LNCAP (cell line): ENCODE measurements around the gene ABHD6.

Source experiments
- CTCF ChIP-seq: fragments of 450-650 bp; IDR thresholded peaks from 2 replicates; pipeline ENCODE4 v1.5.1; 2017; ENCODE audit warnings: mild to moderate bottlenecking

ABHD6 gene

GRCh38 chr3:58237238-58237940 is at the start of gene ABHD6:
Gene ABHD6 (plus strand): TSS chr3:58237792. CDS start chr3:58256587, 18,795 bp downstream.
- TF ChIP-seq CTCF = peak; percentile 50; the same call in 1 of the 2 replicates

DNA sequence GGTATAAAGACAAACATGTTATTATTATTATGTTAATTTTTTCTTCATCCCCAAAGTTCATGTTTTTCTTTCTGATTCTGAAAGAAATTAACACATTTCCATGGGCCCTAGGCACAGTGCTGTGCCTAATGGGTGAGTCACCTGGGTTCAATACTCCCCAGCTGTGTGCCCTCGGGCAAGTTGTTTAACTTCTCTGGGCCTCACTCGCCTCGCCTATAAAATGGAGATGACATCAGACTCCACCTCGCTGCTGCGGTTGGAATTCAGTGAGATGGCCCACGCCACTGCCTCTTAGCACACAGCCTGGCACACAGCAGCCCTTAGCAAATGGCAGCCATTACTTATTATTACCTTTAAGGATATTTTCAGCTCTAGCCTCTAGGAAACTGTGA is 49.4 kb upstream of the ABHD6 start:
- no peak for TF ChIP-seq CTCF

DNA sequence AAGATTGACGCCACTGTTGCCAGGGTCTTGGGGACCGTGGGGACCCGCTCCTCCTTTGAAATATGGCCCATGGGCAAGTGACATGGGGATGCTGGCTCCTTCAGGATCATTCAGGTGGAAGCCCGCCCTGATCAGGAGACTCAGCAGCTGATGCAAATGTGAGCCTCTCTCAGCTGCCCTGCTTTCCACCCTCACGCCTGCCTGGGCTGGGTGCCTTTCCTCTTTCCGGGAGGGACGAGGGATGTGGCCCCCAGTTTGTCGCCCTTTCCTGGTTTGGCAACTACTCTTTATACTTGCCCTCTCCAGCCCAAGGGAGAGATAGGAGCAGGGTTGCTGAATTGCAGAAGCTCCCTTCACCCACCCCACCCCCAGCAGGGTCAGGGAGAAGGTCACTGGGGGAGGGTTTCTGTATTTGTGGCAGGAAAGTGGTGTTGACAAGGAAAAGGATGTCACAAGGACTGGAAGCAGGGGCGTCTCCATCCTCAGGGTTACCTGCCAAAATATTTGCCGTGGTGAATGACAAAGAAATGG is 48.6 kb upstream of the ABHD6 start:
- TF ChIP-seq CTCF = no peak

DNA sequence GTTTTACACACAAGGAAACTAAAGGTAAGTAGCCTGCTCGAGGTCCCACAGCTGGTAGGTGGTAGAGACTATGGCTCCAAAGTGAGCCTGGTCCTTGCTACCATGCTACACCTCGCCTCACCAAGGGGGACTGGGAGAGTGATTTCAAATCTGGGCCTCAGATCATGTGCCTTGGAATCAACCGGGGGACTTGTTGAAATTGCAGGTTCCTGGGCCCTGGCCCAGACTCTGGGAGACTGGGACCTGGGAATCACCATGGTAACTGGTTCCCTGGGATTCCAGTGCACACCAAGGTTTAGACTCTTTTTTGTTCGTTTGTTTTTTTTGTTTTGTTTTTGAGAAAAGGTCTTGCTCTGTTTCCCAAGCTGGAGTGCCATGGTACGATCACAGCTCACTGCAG is 47.9 kb upstream of the ABHD6 start:
- no peak for TF ChIP-seq CTCF

GRCh38 chr3:58190291-58190690 is 47.3 kb upstream of the ABHD6 start:
- no peak for TF ChIP-seq CTCF

GRCh38 chr3:58190882-58191281 is 46.7 kb upstream of the ABHD6 start:
- TF ChIP-seq CTCF = no peak

- TF ChIP-seq CTCF = no peak
Observed at GRCh38 chr3:58191361-58191991, 46.1 kb upstream of the ABHD6 start.
